Measurements from ENCODE around the gene RPA1.

The RPA1 gene

GRCh38 chr17:1943436-1943831, 113.6 kb downstream of the RPA1 start:
- DNase-seq, result no peak

GRCh38 chr17:1945621-1946020, 115.8 kb downstream of the RPA1 start:
- no peak for DNase-seq

- no peak for DNase-seq
These were observed 116.5 kb downstream of the RPA1 start for GRCh38 chr17:1946021-1946932.

- no peak for DNase-seq
These were observed 117.5 kb downstream of the RPA1 start for GRCh38 chr17:1947229-1947742.

- DNase-seq, result no peak
These were observed 118.1 kb downstream of the RPA1 start for GRCh38 chr17:1947743-1948516.

GRCh38 chr17:1948517-1948825, 118.7 kb downstream of the RPA1 start:
- DNase-seq, result no peak
